Suprapubic skin (tissue), 4 donors: ENCODE data around the gene SYT13. TPM values are rescaled to one million over a fixed set of nuclear protein-coding genes. Genes with fewer than 3 reads are reported as not detected.
"Not testable (repeated sequence)": the region's sequence is repeated elsewhere in the genome, so short reads cannot be mapped to it uniquely, and the experiment has no call there.

ENCODE experiments used
- DNase-seq, 2 donors: peaks; one replicate each; pipeline ENCODE4 v3.0.0-alpha.2; 2019; ENCODE audit warnings: low spot score in 2 of 2
- H3K27ac ChIP-seq: fragments of 200-600 bp; sonication (generic); one replicate; pipeline ENCODE4 v1.5.1; 2019
- H3K27me3 ChIP-seq: fragments of 200-600 bp; sonication (generic); one replicate; pipeline ENCODE4 v1.5.1; 2019
- H3K36me3 ChIP-seq: fragments of 200-600 bp; sonication (generic); one replicate; pipeline ENCODE4 v1.5.1; 2019
- H3K4me1 ChIP-seq: fragments of 200-600 bp; sonication (generic); one replicate; pipeline ENCODE4 v1.5.1; 2019
- H3K4me3 ChIP-seq: fragments of 200-600 bp; sonication (generic); one replicate; pipeline ENCODE4 v1.5.1; 2019; ENCODE audit warnings: mild to moderate bottlenecking
- H3K9me3 ChIP-seq: fragments of 200-600 bp; sonication (generic); one replicate; pipeline ENCODE4 v1.5.1; 2019
- CTCF ChIP-seq, 2 donors: fragments of 200-600 bp in 1 of 2; fragments of 450-650 bp in 1 of 2; sonication (generic) in 1 of 2; IDR thresholded peaks; one replicate each; pipeline ENCODE4 v1.5.1; 2016 to 2019; ENCODE audit warnings: antibody characterized with exemption in 2 of 2, mild to moderate bottlenecking in 1 of 2, moderate library complexity in 1 of 2
- EP300 ChIP-seq: sonication (generic); formaldehyde crosslinking; IDR thresholded peaks from one replicate; pipeline ENCODE4 v1.6.1; 2017; ENCODE audit warnings: antibody characterized with exemption
- POLR2A ChIP-seq, 2 donors: fragments of 450-650 bp; IDR thresholded peaks; one replicate each; pipeline ENCODE4 v1.6.1; 2017; ENCODE audit warnings: antibody characterized with exemption in 2 of 2, mild to moderate bottlenecking in 2 of 2, moderate library complexity in 2 of 2
- POLR2AphosphoS5 ChIP-seq, 3 donors: sonication (generic); formaldehyde crosslinking; IDR thresholded peaks; one replicate each; pipeline ENCODE4 v1.6.1; 2017; ENCODE audit warnings: antibody characterized with exemption in 3 of 3
- WGBS: methylation state at CpG from one replicate; pipeline ENCODE4 v1.1.5; 2018; 5-methylcytosine and 5-hydroxymethylcytosine counted together
- total RNA-seq, 4 donors: library from RNA; depleted of rRNA; stranded (reverse); fragments of >200 nt; gene quantifications; one replicate each; pipeline ENCODE4 v1.1.0, GENCODE V29; 2016

SYT13 gene
- total RNA-seq, 4 donors from 2014 or later: 1.8 to 4.6 TPM; not detected in 2

- Histone ChIP-seq H3K9me3 (no peaks in the 10 kb centered on the region), H3K36me3 (no peaks in the 10 kb centered on the region), H3K4me1 (no peaks in the 10 kb centered on the region), H3K27me3 (peaks cover 29% of the 10 kb centered on the region), H3K4me3 (no peak overlapping the region), H3K27ac (no peak overlapping the region)
- TF ChIP-seq EP300 (no peak), POLR2AphosphoS5 (IDR thresholded peaks at IDR 0.05) (no peak), POLR2A (IDR thresholded peaks at IDR 0.05) (no peak), CTCF (IDR thresholded peaks at IDR 0.05) (no peak)
- WGBS: 82% methylated on average over 3 of the region's 4 CpGs
- DNase-seq: no peak
Observed at GRCh38 chr11:45294499-45294898, 8.4 kb upstream of the SYT13 start.

- not testable (repeated sequence) for DNase-seq, H3K4me3 ChIP-seq, H3K27ac ChIP-seq, H3K9me3 ChIP-seq, H3K36me3 ChIP-seq, H3K4me1 ChIP-seq
- H3K27me3 ChIP-seq: peaks cover 35% of the 10 kb centered on the region
- WGBS: 26% methylated on average over 11 of the region's 11 CpGs
- peak; percentile 33 to 38 for TF ChIP-seq CTCF (IDR thresholded peaks at IDR 0.05)
Observed at GRCh38 chr11:45293566-45294192, 7.5 kb upstream of the SYT13 start.

- no peak overlapping the region for H3K27ac ChIP-seq
- no peak for DNase-seq
- no peaks in the 10 kb centered on the region for H3K9me3 ChIP-seq
- peaks cover 66% of the 10 kb centered on the region for H3K27me3 ChIP-seq
- TF ChIP-seq POLR2A (IDR thresholded peaks at IDR 0.05): no peak
- no peak for TF ChIP-seq EP300
- TF ChIP-seq POLR2AphosphoS5 (IDR thresholded peaks at IDR 0.05): no peak
- no peak for TF ChIP-seq CTCF (IDR thresholded peaks at IDR 0.05)
- WGBS: 89% methylated on average over 1 of the region's 1 CpG
- H3K36me3 ChIP-seq: no peaks in the 10 kb centered on the region
- no peak overlapping the region for H3K4me3 ChIP-seq
- peaks cover 7% of the 10 kb centered on the region for H3K4me1 ChIP-seq
Observed at GRCh38 chr11:45290586-45290985, 4.4 kb upstream of the SYT13 start.

GRCh38 chr11:45289369-45289768 lies 3.2 kb upstream of the SYT13 start:
- WGBS: 48% methylated on average over 1 of the region's 1 CpG
- DNase-seq: no peak
- TF ChIP-seq EP300: no peak
- no peak for TF ChIP-seq POLR2A (IDR thresholded peaks at IDR 0.05)
- TF ChIP-seq CTCF (IDR thresholded peaks at IDR 0.05): no peak
- no peak for TF ChIP-seq POLR2AphosphoS5 (IDR thresholded peaks at IDR 0.05)
- Histone ChIP-seq H3K4me1 (peaks cover 8% of the 10 kb centered on the region), H3K9me3 (no peaks in the 10 kb centered on the region), H3K27me3 (peaks cover 78% of the 10 kb centered on the region), H3K4me3 (no peak overlapping the region), H3K36me3 (no peaks in the 10 kb centered on the region), H3K27ac (no peak overlapping the region)

- no peak overlapping the region for H3K27ac ChIP-seq
- TF ChIP-seq POLR2AphosphoS5 (IDR thresholded peaks at IDR 0.05) (no peak), POLR2A (IDR thresholded peaks at IDR 0.05) (no peak), CTCF (IDR thresholded peaks at IDR 0.05) (no peak), EP300 (no peak)
- no peak overlapping the region for H3K4me3 ChIP-seq
- H3K9me3 ChIP-seq: no peaks in the 10 kb centered on the region
- peaks cover 8% of the 10 kb centered on the region for H3K4me1 ChIP-seq
- 83% methylated on average over 2 of the region's 2 CpGs for WGBS
- no peaks in the 10 kb centered on the region for H3K36me3 ChIP-seq
- H3K27me3 ChIP-seq: peaks cover 83% of the 10 kb centered on the region
- DNase-seq: no peak
Observed at GRCh38 chr11:45288339-45288738, 2.2 kb upstream of the SYT13 start.
